Activated CD4-positive, alpha-beta T cell treated with anti-CD3 and anti-CD28 coated beads, Interleukin-2, amount 10 ng/mL, durations not matched to agents 7 days and 5 days (primary cell): ENCODE data around the gene SCP2. TPM values are rescaled to one million over a fixed set of nuclear protein-coding genes. Genes with fewer than 3 reads are reported as not detected.

ENCODE experiments used
- CTCF ChIA-PET: fragments of 350-600 bp; sonication (Branson Sonifier 250); formaldehyde crosslinking; loops from one replicate; lab custom pipeline; 2021; ENCODE audit warnings: antibody characterized with exemption; lab: Charles Lee
- POLR2A ChIA-PET: fragments of 350-600 bp; sonication (Branson Sonifier 250); formaldehyde crosslinking; loops from one replicate; lab custom pipeline; 2021; ENCODE audit warnings: antibody characterized with exemption; lab: Charles Lee
- DNase-seq: peaks from one replicate; pipeline ENCODE4 v3.0.0-alpha.2; 2020
- H3K27ac Mint-ChIP-seq: one replicate; pipeline ENCODE4 v1.8.0; 2021; ENCODE audit warnings: mild to moderate bottlenecking, moderate library complexity, mixed read lengths
- H3K27me3 Mint-ChIP-seq: one replicate; pipeline ENCODE4 v1.8.0; 2021; ENCODE audit warnings: mixed read lengths
- H3K36me3 Mint-ChIP-seq: one replicate; pipeline ENCODE4 v1.8.0; 2021; ENCODE audit warnings: low read depth, mixed read lengths
- H3K4me1 Mint-ChIP-seq: one replicate; pipeline ENCODE4 v1.8.0; 2021; ENCODE audit warnings: mixed read lengths
- H3K4me3 Mint-ChIP-seq: one replicate; pipeline ENCODE4 v1.8.0; 2021; ENCODE audit warnings: mild to moderate bottlenecking, moderate library complexity, mixed read lengths
- H3K9me3 Mint-ChIP-seq: one replicate; pipeline ENCODE4 v1.8.0; 2021; ENCODE audit warnings: mixed read lengths
- total RNA-seq, 2 experiments: library from RNA; stranded (reverse); gene quantifications; one replicate each; pipeline ENCODE4 v1.2.3, GENCODE V29; 2021

SCP2 gene
- total RNA-seq, 2 experiments from 2014 or later = 83.3 to 102 TPM

DNA sequence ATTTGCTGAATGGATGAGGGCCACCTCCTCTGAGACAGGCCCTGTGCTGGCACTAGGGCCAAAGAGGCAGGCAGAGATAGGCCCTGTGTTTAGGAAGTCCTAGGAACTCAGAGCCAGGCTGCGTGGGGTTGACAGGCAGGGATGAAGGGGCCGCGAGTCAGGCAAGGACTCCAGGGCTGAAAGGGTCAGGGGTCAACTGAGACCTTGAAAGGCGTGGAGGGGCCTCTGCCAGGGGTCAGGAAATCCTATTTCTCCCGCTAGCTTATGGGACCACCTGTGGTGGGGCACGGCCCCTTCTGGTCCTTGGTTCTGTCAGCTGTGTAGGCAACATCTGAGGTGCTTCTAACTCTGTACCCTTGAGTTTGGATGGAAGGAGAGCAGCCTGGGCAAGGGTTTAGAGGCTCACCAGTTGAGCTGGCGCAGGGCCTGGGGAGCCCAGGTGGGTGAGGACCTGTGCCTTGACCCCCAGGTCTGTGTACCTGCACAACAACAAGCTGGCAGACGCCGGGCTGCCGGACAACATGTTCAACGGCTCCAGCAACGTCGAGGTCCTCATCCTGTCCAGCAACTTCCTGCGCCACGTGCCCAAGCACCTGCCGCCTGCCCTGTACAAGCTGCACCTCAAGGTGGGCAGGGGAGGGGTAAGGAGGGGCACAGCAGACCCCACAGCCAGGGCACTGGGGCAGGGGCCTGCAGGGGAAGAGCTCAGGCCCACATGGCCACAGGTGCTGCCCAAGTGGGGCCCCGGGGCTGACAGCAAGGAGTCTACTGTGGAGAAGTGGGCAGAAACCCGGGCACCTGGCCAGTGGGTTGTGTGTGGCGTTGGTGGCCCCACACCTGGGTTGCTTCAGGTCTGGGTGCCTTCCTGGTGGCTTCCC, 149.9 kb downstream of the SCP2 start:
- ChIA-PET POLR2A (no interaction called here), CTCF (interaction anchor here (1.0 kb wide), 1 partner anchor 9 kb away, joined by 3 read pairs; no protein-coding TSS in a partner anchor)
- no peak overlapping the region for H3K4me3 Mint-ChIP-seq
- no peaks in the 10 kb centered on the region for H3K36me3 Mint-ChIP-seq
- H3K27me3 Mint-ChIP-seq = no peaks in the 10 kb centered on the region
- H3K4me1 Mint-ChIP-seq = no peaks in the 10 kb centered on the region
- no peak overlapping the region for H3K27ac Mint-ChIP-seq
- no peaks in the 10 kb centered on the region for H3K9me3 Mint-ChIP-seq
- DNase-seq = no peak

DNA sequence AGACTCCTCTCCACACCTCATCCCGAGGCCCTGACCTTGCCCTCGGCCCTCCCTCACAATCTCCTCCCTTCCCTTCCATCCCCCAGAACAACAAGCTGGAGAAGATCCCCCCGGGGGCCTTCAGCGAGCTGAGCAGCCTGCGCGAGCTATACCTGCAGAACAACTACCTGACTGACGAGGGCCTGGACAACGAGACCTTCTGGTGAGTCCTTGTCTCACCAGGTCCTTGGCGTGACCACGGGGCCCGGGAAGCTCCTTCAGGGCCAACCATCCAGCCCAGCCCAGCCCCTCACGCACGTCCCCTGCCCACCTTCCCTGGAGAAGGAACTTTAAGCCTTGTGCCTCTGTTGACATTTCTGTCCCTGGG, 150.5 kb downstream of the SCP2 start:
- ChIA-PET CTCF (interaction anchor here (1.0 kb wide), 1 partner anchor 10 kb away, joined by 3 read pairs; no protein-coding TSS in a partner anchor), POLR2A (no interaction called here)
- no peaks in the 10 kb centered on the region for H3K27me3 Mint-ChIP-seq
- no peak overlapping the region for H3K27ac Mint-ChIP-seq
- H3K9me3 Mint-ChIP-seq = no peaks in the 10 kb centered on the region
- no peaks in the 10 kb centered on the region for H3K36me3 Mint-ChIP-seq
- no peaks in the 10 kb centered on the region for H3K4me1 Mint-ChIP-seq
- no peak overlapping the region for H3K4me3 Mint-ChIP-seq
- no peak for DNase-seq

DNA sequence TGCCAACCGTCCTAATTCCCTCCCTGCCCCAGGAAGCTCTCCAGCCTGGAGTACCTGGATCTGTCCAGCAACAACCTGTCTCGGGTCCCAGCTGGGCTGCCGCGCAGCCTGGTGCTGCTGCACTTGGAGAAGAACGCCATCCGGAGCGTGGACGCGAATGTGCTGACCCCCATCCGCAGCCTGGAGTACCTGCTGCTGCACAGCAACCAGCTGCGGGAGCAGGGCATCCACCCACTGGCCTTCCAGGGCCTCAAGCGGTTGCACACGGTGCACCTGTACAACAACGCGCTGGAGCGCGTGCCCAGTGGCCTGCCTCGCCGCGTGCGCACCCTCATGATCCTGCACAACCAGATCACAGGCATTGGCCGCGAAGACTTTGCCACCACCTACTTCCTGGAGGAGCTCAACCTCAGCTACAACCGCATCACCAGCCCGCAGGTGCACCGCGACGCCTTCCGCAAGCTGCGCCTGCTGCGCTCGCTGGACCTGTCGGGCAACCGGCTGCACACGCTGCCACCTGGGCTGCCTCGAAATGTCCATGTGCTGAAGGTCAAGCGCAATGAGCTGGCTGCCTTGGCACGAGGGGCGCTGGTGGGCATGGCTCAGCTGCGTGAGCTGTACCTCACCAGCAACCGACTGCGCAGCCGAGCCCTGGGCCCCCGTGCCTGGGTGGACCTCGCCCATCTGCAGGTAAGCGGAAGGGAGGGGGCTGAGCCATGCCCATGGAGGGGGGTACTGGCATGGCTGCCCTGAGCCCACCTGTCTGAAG, 151.4 kb downstream of the SCP2 start:
- Mint-ChIP-seq H3K36me3 (no peaks in the 10 kb centered on the region), H3K27ac (no peak overlapping the region), H3K9me3 (no peaks in the 10 kb centered on the region), H3K4me1 (no peaks in the 10 kb centered on the region), H3K27me3 (no peaks in the 10 kb centered on the region), H3K4me3 (no peak overlapping the region)
- DNase-seq = no peak
- ChIA-PET CTCF (interaction anchor here (0.5 to 1.0 kb wide), 2 partner anchors 11 to 778 kb away, joined by 3 read pairs; no protein-coding TSS in a partner anchor), POLR2A (no interaction called here)

DNA sequence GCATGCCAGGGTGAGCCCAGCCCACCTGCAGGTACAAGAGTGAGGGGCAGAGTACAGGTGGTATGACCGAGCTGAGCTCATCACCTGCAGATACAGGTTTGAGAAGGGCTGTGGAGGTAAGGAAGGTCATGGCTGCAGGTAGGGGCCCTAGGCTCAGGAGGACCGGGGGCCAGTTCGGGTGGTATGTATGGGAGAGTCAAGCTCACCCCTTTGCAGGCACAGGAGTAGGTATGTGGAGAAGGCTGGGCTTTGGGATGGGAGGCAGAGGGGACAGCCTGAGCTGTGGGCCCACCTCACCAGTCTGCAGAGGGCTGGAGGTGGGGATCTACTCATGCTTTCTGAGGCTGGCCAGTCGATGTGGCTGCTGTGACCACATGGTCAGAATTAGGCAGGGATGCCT, 152.2 kb downstream of the SCP2 start:
- POLR2A ChIA-PET = no interaction called here
- CTCF ChIA-PET = interaction anchor here (0.5 kb wide), 2 partner anchors 779 to 1519 kb away, joined by 3 read pairs; no protein-coding TSS in a partner anchor
- no peaks in the 10 kb centered on the region for H3K36me3 Mint-ChIP-seq
- no peaks in the 10 kb centered on the region for H3K9me3 Mint-ChIP-seq
- no peaks in the 10 kb centered on the region for H3K27me3 Mint-ChIP-seq
- no peak for DNase-seq
- no peak overlapping the region for H3K4me3 Mint-ChIP-seq
- no peaks in the 10 kb centered on the region for H3K4me1 Mint-ChIP-seq
- H3K27ac Mint-ChIP-seq = no peak overlapping the region

DNA sequence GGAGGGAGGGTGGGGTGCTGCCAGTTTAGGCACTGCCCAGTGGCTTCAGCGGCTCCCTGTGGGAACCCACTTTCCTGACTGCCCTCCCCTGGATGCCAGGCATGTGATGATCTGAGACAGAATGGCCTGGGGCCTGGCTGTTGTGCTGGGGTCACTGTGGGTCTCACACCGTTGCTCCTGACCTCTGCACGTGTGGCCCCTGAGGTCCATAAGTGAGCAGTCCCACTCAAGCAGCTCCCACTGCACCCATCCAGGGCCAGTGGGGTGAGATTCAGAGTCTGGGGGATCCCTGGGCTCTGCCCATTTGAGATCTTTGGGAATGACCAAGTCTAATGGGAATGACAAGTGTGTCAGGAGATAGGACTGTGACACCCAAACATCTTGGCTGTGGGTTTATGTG, 153.0 kb downstream of the SCP2 start:
- POLR2A ChIA-PET = no interaction called here
- H3K4me1 Mint-ChIP-seq = no peaks in the 10 kb centered on the region
- no peak overlapping the region for H3K4me3 Mint-ChIP-seq

DNA sequence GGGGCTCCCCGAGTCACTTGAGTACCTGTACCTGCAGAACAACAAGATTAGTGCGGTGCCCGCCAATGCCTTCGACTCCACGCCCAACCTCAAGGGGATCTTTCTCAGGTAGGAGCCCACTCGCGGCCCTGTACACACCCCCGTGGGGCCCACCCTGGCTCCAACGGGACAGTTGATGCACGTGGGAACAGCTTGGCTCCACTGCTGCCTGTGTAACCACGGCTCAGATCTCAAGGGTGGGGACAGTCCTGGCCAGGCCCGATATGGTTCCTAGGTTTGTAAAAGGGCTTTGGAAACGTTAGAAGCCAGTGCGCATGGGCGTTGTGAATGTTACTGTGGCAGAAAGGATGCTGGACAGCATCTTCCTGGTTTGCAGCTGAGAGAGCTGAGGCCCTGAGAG, 153.7 kb downstream of the SCP2 start:
- ChIA-PET CTCF (no interaction called here), POLR2A (no interaction called here)
- no peaks in the 10 kb centered on the region for H3K4me1 Mint-ChIP-seq
- H3K9me3 Mint-ChIP-seq = no peaks in the 10 kb centered on the region
- no peak for DNase-seq
- H3K27me3 Mint-ChIP-seq = no peaks in the 10 kb centered on the region
- H3K27ac Mint-ChIP-seq = no peak overlapping the region
- H3K4me3 Mint-ChIP-seq = no peak overlapping the region
- no peaks in the 10 kb centered on the region for H3K36me3 Mint-ChIP-seq

More for the DNA sequence above, 153.0 kb downstream of the SCP2 start:
- Mint-ChIP-seq H3K27me3 (no peaks in the 10 kb centered on the region), H3K27ac (no peak overlapping the region), H3K9me3 (no peaks in the 10 kb centered on the region), H3K36me3 (no peaks in the 10 kb centered on the region)
- no peak for DNase-seq
- CTCF ChIA-PET = interaction anchor here (0.5 kb wide), 2 partner anchors 53 to 1520 kb away, joined by 3 read pairs; no protein-coding TSS in a partner anchor

DNA sequence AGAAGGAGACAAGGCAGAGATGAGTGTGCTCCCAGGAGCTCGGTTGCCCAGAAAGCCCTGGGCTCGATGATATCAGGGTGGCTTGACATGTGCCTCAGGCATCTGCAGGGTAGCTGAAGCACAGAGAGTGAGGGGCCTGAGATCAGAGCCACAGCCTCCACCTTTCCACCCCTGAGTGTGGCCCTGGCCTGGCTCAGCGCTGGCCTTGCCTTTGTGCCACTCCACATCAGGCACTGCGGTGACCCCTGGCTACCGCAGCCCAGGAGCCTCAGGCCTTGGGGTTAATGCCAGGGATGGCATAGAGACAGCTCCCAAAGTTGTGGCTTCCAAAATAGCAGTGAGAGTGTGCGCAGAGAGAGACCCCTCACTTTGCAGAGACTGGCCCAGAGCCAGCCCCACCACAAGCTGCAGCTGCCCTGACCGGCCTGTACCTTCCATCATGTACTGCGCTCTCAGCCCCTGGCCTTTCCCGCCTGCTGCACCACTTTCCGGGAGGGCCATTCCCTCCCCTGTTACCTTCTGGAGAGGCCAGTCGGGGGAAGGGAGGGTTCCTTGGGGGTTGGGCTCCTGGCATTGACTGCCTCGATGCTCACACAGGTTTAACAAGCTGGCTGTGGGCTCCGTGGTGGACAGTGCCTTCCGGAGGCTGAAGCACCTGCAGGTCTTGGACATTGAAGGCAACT, 154.4 kb downstream of the SCP2 start:
- no peak for DNase-seq
- Mint-ChIP-seq H3K27me3 (no peaks in the 10 kb centered on the region), H3K9me3 (no peaks in the 10 kb centered on the region), H3K4me3 (no peak overlapping the region), H3K27ac (no peak overlapping the region), H3K36me3 (no peaks in the 10 kb centered on the region), H3K4me1 (no peaks in the 10 kb centered on the region)
- CTCF ChIA-PET = no interaction called here
- POLR2A ChIA-PET = no interaction called here

DNA sequence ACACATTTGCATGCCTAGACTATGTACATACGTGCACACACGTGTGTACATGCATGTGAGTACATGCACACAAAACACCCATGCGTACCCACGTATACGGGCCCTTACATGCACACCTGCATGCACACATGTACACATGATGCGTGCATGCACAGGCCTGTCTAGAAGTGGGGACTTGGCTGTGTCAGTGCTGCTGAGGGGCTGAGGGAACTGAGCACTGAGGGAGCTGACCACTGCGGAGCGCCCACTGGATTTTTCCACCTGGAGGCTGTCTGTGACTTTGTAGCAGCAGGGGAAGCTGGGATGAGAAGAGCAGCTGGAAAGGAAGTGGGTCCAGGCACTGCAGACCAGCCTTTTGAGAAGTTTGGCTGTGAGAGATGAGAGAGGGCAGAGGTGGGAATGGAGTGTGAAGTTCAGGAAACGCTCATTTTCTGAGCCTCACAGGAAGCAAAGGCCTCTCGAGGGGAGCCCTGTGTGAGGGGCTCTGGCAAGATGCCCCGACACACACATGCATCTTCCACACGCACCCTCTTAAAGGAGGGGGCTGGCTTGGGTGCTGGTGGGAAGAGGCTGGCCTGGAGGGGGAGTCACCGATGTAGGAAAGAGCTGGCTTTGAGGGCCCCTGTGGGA, 155.9 kb downstream of the SCP2 start:
- Mint-ChIP-seq H3K27me3 (no peaks in the 10 kb centered on the region), H3K36me3 (no peaks in the 10 kb centered on the region), H3K4me1 (no peaks in the 10 kb centered on the region), H3K9me3 (no peaks in the 10 kb centered on the region), H3K4me3 (no peak overlapping the region), H3K27ac (no peak overlapping the region)
- no peak for DNase-seq
- CTCF ChIA-PET = interaction anchor here (0.6 to 0.9 kb wide), 2 partner anchors 131 to 240 kb away, joined by 3 to 4 read pairs; no protein-coding TSS in a partner anchor
- POLR2A ChIA-PET = no interaction called here

DNA sequence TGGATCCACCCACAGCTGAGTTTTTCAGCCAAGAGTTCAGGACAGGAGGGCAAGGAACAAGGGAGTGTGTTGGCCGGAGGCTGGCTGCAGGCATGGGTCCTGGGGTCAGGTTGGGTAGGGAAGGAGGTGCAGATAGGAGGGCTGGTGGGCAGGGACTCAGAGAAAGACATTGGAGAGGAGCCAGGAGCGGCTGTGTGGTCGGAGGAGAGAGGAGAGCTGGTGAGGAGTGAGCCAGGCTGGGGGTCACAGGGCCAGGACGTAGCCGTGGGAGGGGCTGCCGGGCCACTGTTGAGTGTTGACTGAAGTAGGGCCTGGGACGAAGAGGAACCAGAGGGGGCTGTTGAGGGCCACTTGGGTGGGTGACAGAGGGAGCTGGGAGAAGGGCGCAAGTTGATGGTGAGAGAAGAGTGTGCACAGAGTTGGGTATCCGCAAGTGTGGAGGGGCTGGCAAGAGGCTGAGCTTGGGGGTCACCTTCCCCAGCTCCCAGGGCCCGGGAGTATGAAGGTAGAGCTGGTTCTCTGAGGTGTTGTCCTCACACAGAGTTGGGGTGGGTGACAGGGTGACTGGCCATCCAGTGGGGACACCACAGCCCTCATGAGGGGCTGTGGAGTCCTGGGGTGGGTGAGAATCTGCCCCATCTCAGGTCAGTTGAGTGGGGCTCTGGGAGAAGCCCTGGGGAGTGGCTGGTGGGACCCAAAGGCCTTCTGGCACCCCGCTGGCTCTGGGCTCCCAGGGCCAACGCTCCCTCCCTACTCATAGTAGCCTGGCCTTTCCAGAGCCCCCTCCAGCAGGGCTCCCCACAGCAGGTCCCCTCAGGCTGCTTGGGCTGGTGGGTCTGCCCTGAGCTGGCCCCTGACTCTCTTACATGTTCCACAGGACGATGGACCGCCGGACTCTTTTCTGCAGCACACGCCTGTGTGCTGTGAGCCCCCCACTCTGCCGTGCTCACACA, 156.8 kb downstream of the SCP2 start:
- POLR2A ChIA-PET = no interaction called here
- no peak for DNase-seq
- no peaks in the 10 kb centered on the region for H3K9me3 Mint-ChIP-seq
- no peak overlapping the region for H3K4me3 Mint-ChIP-seq
- H3K27me3 Mint-ChIP-seq = no peaks in the 10 kb centered on the region
- no peaks in the 10 kb centered on the region for H3K36me3 Mint-ChIP-seq
- H3K27ac Mint-ChIP-seq = no peak overlapping the region
- H3K4me1 Mint-ChIP-seq = no peaks in the 10 kb centered on the region
- CTCF ChIA-PET = interaction anchor here (0.6 to 0.9 kb wide), 2 partner anchors 130 to 241 kb away, joined by 3 to 4 read pairs; no protein-coding TSS in a partner anchor

DNA sequence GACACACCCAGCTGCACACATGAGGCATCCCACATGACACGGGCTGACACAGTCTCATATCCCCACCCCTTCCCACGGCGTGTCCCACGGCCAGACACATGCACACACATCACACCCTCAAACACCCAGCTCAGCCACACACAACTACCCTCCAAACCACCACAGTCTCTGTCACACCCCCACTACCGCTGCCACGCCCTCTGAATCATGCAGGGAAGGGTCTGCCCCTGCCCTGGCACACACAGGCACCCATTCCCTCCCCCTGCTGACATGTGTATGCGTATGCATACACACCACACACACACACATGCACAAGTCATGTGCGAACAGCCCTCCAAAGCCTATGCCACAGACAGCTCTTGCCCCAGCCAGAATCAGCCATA, 157.5 kb downstream of the SCP2 start:
- ChIA-PET POLR2A (no interaction called here), CTCF (no interaction called here)
- no peaks in the 10 kb centered on the region for H3K4me1 Mint-ChIP-seq
- H3K27me3 Mint-ChIP-seq = no peaks in the 10 kb centered on the region
- H3K36me3 Mint-ChIP-seq = no peaks in the 10 kb centered on the region
- H3K27ac Mint-ChIP-seq = no peak overlapping the region
- no peaks in the 10 kb centered on the region for H3K9me3 Mint-ChIP-seq
- H3K4me3 Mint-ChIP-seq = no peak overlapping the region
- no peak for DNase-seq

DNA sequence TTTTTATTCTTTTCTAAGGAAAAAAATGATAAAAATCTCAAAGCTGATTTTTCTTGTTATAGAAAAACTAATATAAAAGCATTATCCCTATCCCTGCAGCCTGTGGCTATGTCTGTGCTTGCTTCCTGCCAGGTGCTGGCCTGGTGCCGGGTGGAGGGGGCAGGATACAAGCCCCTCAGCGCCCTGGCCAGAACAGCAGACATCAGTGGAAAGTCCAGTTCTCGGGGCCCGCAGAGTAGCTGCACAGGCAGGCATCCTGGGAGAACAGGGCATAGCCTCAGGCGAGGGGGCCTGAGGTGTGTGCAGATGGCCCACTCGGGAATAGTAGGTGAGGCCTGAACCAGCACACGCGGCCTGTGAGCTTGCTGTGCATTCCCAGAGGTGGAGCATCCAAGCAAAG, 158.3 kb downstream of the SCP2 start:
- H3K4me3 Mint-ChIP-seq = no peak overlapping the region
- no peaks in the 10 kb centered on the region for H3K36me3 Mint-ChIP-seq
- CTCF ChIA-PET = no interaction called here
- no peak for DNase-seq
- no peaks in the 10 kb centered on the region for H3K4me1 Mint-ChIP-seq
- no peaks in the 10 kb centered on the region for H3K27me3 Mint-ChIP-seq
- H3K9me3 Mint-ChIP-seq = no peaks in the 10 kb centered on the region
- POLR2A ChIA-PET = no interaction called here
- H3K27ac Mint-ChIP-seq = no peak overlapping the region
